ENCODE measurements around the gene OR1A2. TPM values are rescaled to one million over a fixed set of nuclear protein-coding genes. Genes with fewer than 3 reads are reported as not detected.

OR1A2 gene, protein sequence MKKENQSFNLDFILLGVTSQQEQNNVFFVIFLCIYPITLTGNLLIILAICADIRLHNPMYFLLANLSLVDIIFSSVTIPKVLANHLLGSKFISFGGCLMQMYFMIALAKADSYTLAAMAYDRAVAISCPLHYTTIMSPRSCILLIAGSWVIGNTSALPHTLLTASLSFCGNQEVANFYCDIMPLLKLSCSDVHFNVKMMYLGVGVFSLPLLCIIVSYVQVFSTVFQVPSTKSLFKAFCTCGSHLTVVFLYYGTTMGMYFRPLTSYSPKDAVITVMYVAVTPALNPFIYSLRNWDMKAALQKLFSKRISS
- total RNA-seq: not detected in 2 replicates

DNA sequence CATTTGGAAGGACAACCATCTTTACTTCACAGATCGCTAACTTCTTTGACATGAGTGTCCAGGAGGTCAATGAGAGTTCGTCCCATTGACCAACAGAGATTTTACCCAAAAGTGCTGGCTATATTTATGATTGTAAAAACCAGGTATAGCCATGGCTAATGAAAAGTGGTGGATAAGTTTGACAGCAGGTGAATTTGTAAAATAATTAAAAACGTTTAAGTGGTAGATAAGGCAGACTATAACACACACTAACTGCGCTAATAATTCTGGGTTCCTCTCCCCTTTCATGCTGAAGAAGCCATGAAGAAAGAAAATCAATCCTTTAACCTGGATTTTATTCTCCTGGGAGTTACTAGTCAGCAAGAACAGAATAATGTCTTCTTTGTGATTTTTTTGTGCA lies at the start of gene OR1A2:
TSS of gene OR1A2 (plus strand) at position 301 of the 400 bp plus-strand sequence. CDS start at position 301, 0 bp downstream.

DNA sequence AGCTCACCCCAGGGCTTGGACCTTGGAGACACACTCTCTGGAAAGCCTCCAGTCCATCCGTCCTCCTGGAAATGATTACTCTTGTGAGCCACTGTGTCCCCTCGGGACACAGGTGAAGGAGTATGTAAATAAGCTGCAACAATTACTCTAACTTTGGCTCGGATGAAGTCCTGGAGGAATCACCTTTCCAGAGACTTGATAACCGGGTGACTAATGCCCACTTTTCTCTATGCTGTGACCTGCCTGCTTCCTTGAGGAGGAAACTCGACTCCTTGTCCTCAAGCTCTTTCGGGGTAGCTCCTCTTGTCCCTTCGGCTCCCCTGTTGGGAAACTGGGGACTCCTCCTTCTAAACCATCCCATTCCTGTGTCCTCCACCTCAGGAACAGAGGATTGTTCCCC lies 10.0 kb downstream of the OR1A2 start, which contains the start of gene OR1A1:
TSS of gene OR1A1 (plus strand) at position 301 of the 400 bp plus-strand sequence. CDS start 7,954 bp downstream, outside the sequence.

Other genes starting within 250 kb of the OR1A2 start
- gene OR1D5, start 133.9 kb upstream of the OR1A2 start, total RNA-seq: not detected in 2 replicates
- not detected in 2 replicates for gene OR1D2, start 93.1 kb upstream of the OR1A2 start, total RNA-seq
- gene OR1G1, start 70.0 kb upstream of the OR1A2 start, total RNA-seq: not detected in 2 replicates
- gene OR1A1, start 10.1 kb downstream of the OR1A2 start, total RNA-seq: not detected in 2 replicates
- not detected in 2 replicates for gene OR3A1, start 100.8 kb downstream of the OR1A2 start, total RNA-seq
- not detected in 2 replicates for gene OR3A2, start 188.8 kb downstream of the OR1A2 start, total RNA-seq
- gene OR1E1, start 200.9 kb downstream of the OR1A2 start, total RNA-seq: not detected in 2 replicates
- gene OR3A3, start 213.9 kb downstream of the OR1A2 start, total RNA-seq: not detected in 2 replicates
- not detected in 2 replicates for gene OR1E2, start 236.3 kb downstream of the OR1A2 start, total RNA-seq